ENCODE measurements around the gene NEK11. TPM values are rescaled to one million over a fixed set of nuclear protein-coding genes. Genes with fewer than 3 reads are reported as not detected.

Gene NEK11
- 44.1 TPM for total RNA-seq

GRCh38 chr3:131026321-131027151, at the start of gene NEK11, which contains the start of gene ASTE1:
Gene NEK11 (plus strand): TSS chr3:131026877. CDS start chr3:131029709, 2,832 bp downstream.
Gene ASTE1 (minus strand): TSS chr3:131026825. CDS start chr3:131025306, 1,519 bp downstream.

GRCh38 chr3:131381445-131382291, 355.0 kb downstream of the NEK11 start, which contains the start of gene NUDT16:
Gene NUDT16 (plus strand): TSS chr3:131381774. CDS start chr3:131381805, 31 bp downstream.

Small RNA genes lying within 50 kb of the gene (small RNA-seq; reads per million reads assigned to genes)
- gene RNU6-726P: not detected

Other genes starting within 250 kb of the NEK11 start
- gene ATP2C1, start 132.8 kb upstream of the NEK11 start, total RNA-seq: 190 TPM
- gene ASTE1, start 52 bp upstream of the NEK11 start, total RNA-seq: 9.7 TPM